Measurements from ENCODE around the gene CYP4B1. TPM values are rescaled to one million over a fixed set of nuclear protein-coding genes. Genes with fewer than 3 reads are reported as not detected.
"Not testable (repeated sequence)": the region's sequence is repeated elsewhere in the genome, so short reads cannot be mapped to it uniquely, and the experiment has no call there.

The CYP4B1 gene
- total and polyA plus RNA-seq, 2 donors = 1.1 to 26.5 TPM

DNA sequence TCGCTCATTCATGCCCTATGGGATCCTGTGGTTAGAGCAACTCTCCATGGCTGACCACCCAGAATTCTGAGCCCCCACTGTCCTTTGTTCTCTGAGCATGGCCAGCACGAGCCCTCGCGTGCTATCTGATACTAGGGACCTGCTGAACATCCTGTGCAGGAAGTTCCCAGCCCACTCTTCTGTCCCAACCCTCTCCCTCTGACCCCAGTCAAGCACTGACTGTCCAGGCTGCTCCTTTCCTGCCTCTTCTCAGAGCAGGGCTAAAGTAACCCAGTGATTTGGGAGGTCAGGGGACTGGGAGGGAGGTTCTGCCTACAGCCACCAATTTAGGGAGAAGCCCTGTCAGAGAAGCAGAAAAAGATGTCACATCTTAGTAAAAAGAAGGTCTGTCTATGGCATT lies 21.2 kb downstream of the CYP4B1 start:
- no peaks in the 10 kb centered on the region for H3K27me3 ChIP-seq (ENCODE audit: control insufficient read depth in 2 of 2, insufficient read depth in 1 of 2, low read length in 1 of 2)
- H3K4me3 ChIP-seq (ENCODE audit: low read length in 2 of 2) = no peak overlapping the region
- H3K36me3 ChIP-seq (ENCODE audit: control insufficient read depth in 2 of 2, insufficient read depth in 2 of 2, low read length in 1 of 2) = no peaks in the 10 kb centered on the region
- DNase-seq (ENCODE audit: low read depth in 6 of 9, low spot score in 9 of 9) = no peak
- H3K4me1 ChIP-seq (ENCODE audit: control insufficient read depth in 2 of 2, insufficient read depth in 2 of 2, low read length in 2 of 2) = no peaks in the 10 kb centered on the region
- 61% methylated on average over 4 of the region's 4 CpGs for WGBS
- no peaks in the 10 kb centered on the region for H3K9me3 ChIP-seq (ENCODE audit: control insufficient read depth in 2 of 2, insufficient read depth in 1 of 2, low read length in 1 of 2)
- no peak overlapping the region for H3K27ac ChIP-seq (ENCODE audit: low read depth in 1 of 2, low read length in 1 of 2)

DNA sequence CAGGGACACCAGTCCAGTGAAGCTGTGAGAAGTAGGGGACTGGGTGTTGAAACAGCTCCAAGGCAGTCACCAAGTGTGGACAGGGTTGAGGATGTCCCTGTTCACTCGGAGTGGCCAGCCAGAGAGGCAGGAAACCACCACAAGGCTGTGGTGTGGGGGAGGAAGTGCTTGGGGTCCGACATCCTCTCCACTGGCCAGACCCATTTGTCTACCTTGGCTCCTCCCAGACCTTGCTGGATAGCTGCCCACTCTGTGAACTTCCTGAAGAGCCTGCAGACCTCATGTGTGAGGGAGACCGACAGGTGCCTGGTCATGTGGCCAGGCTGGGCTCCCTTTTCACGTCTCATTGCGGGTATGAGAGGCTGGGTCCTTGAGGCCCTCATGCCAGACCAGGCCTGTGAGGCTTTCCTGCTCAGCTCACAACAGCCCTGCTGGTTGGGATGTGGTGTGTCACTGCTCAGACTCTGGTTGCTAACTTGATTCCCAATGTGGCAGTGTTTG lies 21.8 kb downstream of the CYP4B1 start:
- H3K27me3 ChIP-seq (ENCODE audit: control insufficient read depth in 2 of 2, insufficient read depth in 1 of 2, low read length in 1 of 2) = no peaks in the 10 kb centered on the region
- no peak for DNase-seq (ENCODE audit: low read depth in 6 of 9, low spot score in 9 of 9)
- no peaks in the 10 kb centered on the region for H3K36me3 ChIP-seq (ENCODE audit: control insufficient read depth in 2 of 2, insufficient read depth in 2 of 2, low read length in 1 of 2)
- H3K4me1 ChIP-seq (ENCODE audit: control insufficient read depth in 2 of 2, insufficient read depth in 2 of 2, low read length in 2 of 2) = no peaks in the 10 kb centered on the region
- no peaks in the 10 kb centered on the region for H3K9me3 ChIP-seq (ENCODE audit: control insufficient read depth in 2 of 2, insufficient read depth in 1 of 2, low read length in 1 of 2)
- H3K4me3 ChIP-seq (ENCODE audit: low read length in 2 of 2) = no peak overlapping the region
- H3K27ac ChIP-seq (ENCODE audit: low read depth in 1 of 2, low read length in 1 of 2) = no peak overlapping the region
- 14% methylated on average over 5 of the region's 5 CpGs for WGBS

DNA sequence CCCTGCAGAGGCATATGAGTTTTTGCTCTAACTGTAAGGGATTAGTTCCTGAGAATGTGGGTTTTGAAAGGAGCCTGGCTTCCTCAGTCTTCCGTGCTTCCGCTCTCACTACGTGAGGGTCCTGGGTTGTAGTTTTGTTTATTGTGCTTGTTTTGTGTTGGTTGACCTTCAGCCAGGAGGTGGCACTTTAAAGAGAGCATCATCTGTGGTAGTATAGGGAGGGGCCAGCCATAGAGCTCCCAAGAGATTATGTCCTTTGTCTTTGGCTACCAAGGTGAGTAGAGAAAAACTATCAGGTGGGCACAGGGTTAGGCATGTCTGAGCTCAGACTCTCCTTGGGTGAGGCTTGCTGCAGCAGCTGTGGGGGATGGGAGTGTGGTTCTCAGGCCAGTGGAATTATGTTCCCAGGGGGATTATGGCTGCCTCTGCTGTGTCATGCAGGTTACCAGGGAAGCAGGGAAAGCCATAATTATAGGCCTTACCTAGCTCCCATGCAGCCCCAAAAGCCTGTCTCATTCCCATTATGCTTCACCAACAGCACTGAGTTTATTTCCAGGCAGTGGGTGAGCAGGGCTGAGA lies 23.5 kb downstream of the CYP4B1 start:
- 92% methylated on average over 3 of the region's 3 CpGs for WGBS
- Histone ChIP-seq H3K36me3 (ENCODE audit: control insufficient read depth in 2 of 2, insufficient read depth in 2 of 2, low read length in 1 of 2) (no peaks in the 10 kb centered on the region), H3K4me1 (ENCODE audit: control insufficient read depth in 2 of 2, insufficient read depth in 2 of 2, low read length in 2 of 2) (no peaks in the 10 kb centered on the region), H3K9me3 (ENCODE audit: control insufficient read depth in 2 of 2, insufficient read depth in 1 of 2, low read length in 1 of 2) (no peaks in the 10 kb centered on the region), H3K27ac (ENCODE audit: low read depth in 1 of 2, low read length in 1 of 2) (no peak overlapping the region), H3K27me3 (ENCODE audit: control insufficient read depth in 2 of 2, insufficient read depth in 1 of 2, low read length in 1 of 2) (no peaks in the 10 kb centered on the region), H3K4me3 (ENCODE audit: low read length in 2 of 2) (no peak overlapping the region)
- no peak for DNase-seq (ENCODE audit: low read depth in 6 of 9, low spot score in 9 of 9)

DNA sequence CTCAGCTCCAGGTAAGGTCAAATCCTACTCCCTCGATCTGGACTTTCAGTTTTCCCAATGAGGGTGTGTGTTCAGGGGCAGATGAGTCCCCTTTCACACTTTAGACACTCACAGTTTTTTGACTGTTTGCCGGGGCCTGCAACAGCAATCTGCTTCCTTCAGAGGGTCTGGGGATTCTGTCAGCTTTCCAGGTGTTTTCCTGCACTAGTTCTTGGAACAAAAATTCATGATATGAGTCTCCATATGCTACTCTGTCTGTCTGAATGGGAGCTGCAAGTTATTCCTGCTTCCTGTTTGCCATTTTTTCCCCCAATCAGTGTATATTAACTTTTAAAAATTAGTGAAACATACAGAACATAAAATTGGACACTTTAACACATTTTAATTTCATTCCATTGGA lies 24.3 kb downstream of the CYP4B1 start:
- H3K27ac ChIP-seq (ENCODE audit: low read depth in 1 of 2, low read length in 1 of 2) = no peak overlapping the region
- no peak overlapping the region for H3K4me3 ChIP-seq (ENCODE audit: low read length in 2 of 2)
- no peak for DNase-seq (ENCODE audit: low read depth in 6 of 9, low spot score in 9 of 9)
- H3K4me1 ChIP-seq (ENCODE audit: control insufficient read depth in 2 of 2, insufficient read depth in 2 of 2, low read length in 2 of 2) = no peaks in the 10 kb centered on the region
- 56% methylated on average over 2 of the region's 2 CpGs for WGBS
- H3K27me3 ChIP-seq (ENCODE audit: control insufficient read depth in 2 of 2, insufficient read depth in 1 of 2, low read length in 1 of 2) = no peaks in the 10 kb centered on the region
- H3K36me3 ChIP-seq (ENCODE audit: control insufficient read depth in 2 of 2, insufficient read depth in 2 of 2, low read length in 1 of 2) = no peaks in the 10 kb centered on the region
- H3K9me3 ChIP-seq (ENCODE audit: control insufficient read depth in 2 of 2, insufficient read depth in 1 of 2, low read length in 1 of 2) = no peaks in the 10 kb centered on the region

DNA sequence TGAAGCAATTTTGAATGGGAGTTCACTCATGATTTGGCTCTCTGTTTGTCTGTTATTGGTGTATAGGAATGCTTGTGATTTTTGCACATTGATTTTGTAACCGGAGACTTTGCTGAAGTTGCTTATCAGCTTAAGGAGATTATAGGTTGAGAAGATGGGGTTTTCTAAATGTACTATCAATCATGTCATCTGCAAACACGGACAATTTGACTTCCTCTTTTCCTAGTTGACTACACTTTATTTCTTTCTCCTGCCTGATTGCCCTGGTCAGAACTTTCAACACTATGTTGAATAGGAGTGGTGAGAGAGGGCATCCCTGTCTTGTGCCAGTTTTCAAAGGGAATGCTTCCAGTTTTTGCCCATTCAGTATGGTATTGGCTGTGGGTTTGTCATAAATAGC lies 28.0 kb downstream of the CYP4B1 start:
- DNase-seq (ENCODE audit: low read depth in 6 of 9, low spot score in 9 of 9); H3K4me3 ChIP-seq (ENCODE audit: low read length in 2 of 2); H3K27ac ChIP-seq (ENCODE audit: low read depth in 1 of 2, low read length in 1 of 2); H3K36me3 ChIP-seq (ENCODE audit: control insufficient read depth in 2 of 2, insufficient read depth in 2 of 2, low read length in 1 of 2); H3K4me1 ChIP-seq (ENCODE audit: control insufficient read depth in 2 of 2, insufficient read depth in 2 of 2, low read length in 2 of 2); H3K27me3 ChIP-seq (ENCODE audit: control insufficient read depth in 2 of 2, insufficient read depth in 1 of 2, low read length in 1 of 2); H3K9me3 ChIP-seq (ENCODE audit: control insufficient read depth in 2 of 2, insufficient read depth in 1 of 2, low read length in 1 of 2): not testable (repeated sequence)
- WGBS = 40% methylated on average over 2 of the region's 2 CpGs

GRCh38 chr1:46830665-46831322 lies 31.9 kb downstream of the CYP4B1 start:
- no peak for DNase-seq (ENCODE audit: low read depth in 6 of 9, low spot score in 9 of 9)
- Histone ChIP-seq H3K27me3 (ENCODE audit: control insufficient read depth in 2 of 2, insufficient read depth in 1 of 2, low read length in 1 of 2) (no peaks in the 10 kb centered on the region), H3K27ac (ENCODE audit: low read depth in 1 of 2, low read length in 1 of 2) (no peak overlapping the region), H3K4me1 (ENCODE audit: control insufficient read depth in 2 of 2, insufficient read depth in 2 of 2, low read length in 2 of 2) (no peaks in the 10 kb centered on the region), H3K36me3 (ENCODE audit: control insufficient read depth in 2 of 2, insufficient read depth in 2 of 2, low read length in 1 of 2) (no peaks in the 10 kb centered on the region), H3K4me3 (ENCODE audit: low read length in 2 of 2) (no peak overlapping the region), H3K9me3 (ENCODE audit: control insufficient read depth in 2 of 2, insufficient read depth in 1 of 2, low read length in 1 of 2) (no peaks in the 10 kb centered on the region)
- WGBS = 76% methylated on average over 10 of the region's 10 CpGs

DNA sequence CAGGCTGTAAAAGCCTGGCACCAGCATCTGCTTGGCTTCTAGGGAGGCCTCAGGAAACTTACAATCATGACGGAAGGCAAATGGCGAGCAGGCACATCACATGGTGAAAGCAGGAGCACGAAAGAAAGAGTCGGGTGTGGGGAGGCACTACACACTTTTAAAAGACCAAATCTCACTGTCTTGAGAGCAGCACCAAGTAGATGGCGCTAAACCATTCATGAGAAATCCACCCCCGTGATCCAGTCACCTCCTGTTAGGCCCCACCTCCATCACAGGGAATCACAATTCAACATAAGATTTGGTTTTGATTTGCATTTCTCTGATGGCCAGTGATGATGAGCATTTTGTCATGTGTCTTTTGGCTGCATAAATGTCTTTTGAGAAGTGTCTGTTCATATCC lies 36.6 kb downstream of the CYP4B1 start:
- not testable (repeated sequence) for H3K4me1 ChIP-seq (ENCODE audit: control insufficient read depth in 2 of 2, insufficient read depth in 2 of 2, low read length in 2 of 2); DNase-seq (ENCODE audit: low read depth in 6 of 9, low spot score in 9 of 9); H3K9me3 ChIP-seq (ENCODE audit: control insufficient read depth in 2 of 2, insufficient read depth in 1 of 2, low read length in 1 of 2); H3K36me3 ChIP-seq (ENCODE audit: control insufficient read depth in 2 of 2, insufficient read depth in 2 of 2, low read length in 1 of 2); H3K4me3 ChIP-seq (ENCODE audit: low read length in 2 of 2); H3K27ac ChIP-seq (ENCODE audit: low read depth in 1 of 2, low read length in 1 of 2); H3K27me3 ChIP-seq (ENCODE audit: control insufficient read depth in 2 of 2, insufficient read depth in 1 of 2, low read length in 1 of 2)
- WGBS = 83% methylated on average over 6 of the region's 6 CpGs

- not testable (repeated sequence) for H3K36me3 ChIP-seq (ENCODE audit: control insufficient read depth in 2 of 2, insufficient read depth in 2 of 2, low read length in 1 of 2); H3K27ac ChIP-seq (ENCODE audit: low read depth in 1 of 2, low read length in 1 of 2); H3K4me1 ChIP-seq (ENCODE audit: control insufficient read depth in 2 of 2, insufficient read depth in 2 of 2, low read length in 2 of 2); DNase-seq (ENCODE audit: low read depth in 6 of 9, low spot score in 9 of 9); H3K4me3 ChIP-seq (ENCODE audit: low read length in 2 of 2); H3K27me3 ChIP-seq (ENCODE audit: control insufficient read depth in 2 of 2, insufficient read depth in 1 of 2, low read length in 1 of 2); H3K9me3 ChIP-seq (ENCODE audit: control insufficient read depth in 2 of 2, insufficient read depth in 1 of 2, low read length in 1 of 2)
- WGBS = 85% methylated on average over 9 of the region's 9 CpGs
Observed at GRCh38 chr1:46846386-46846785, 47.5 kb downstream of the CYP4B1 start.

- not testable (repeated sequence) for H3K4me1 ChIP-seq (ENCODE audit: control insufficient read depth in 2 of 2, insufficient read depth in 2 of 2, low read length in 2 of 2); DNase-seq (ENCODE audit: low read depth in 6 of 9, low spot score in 9 of 9); H3K27me3 ChIP-seq (ENCODE audit: control insufficient read depth in 2 of 2, insufficient read depth in 1 of 2, low read length in 1 of 2); H3K36me3 ChIP-seq (ENCODE audit: control insufficient read depth in 2 of 2, insufficient read depth in 2 of 2, low read length in 1 of 2); H3K4me3 ChIP-seq (ENCODE audit: low read length in 2 of 2); H3K9me3 ChIP-seq (ENCODE audit: control insufficient read depth in 2 of 2, insufficient read depth in 1 of 2, low read length in 1 of 2); H3K27ac ChIP-seq (ENCODE audit: low read depth in 1 of 2, low read length in 1 of 2)
- 58% methylated on average over 8 of the region's 8 CpGs for WGBS
Observed at GRCh38 chr1:46857660-46858065, 58.8 kb downstream of the CYP4B1 start.

Data from thymus (tissue), 11 donors.